H9 (cell line): ENCODE measurements around the gene ADA. TPM values are rescaled to one million over a fixed set of nuclear protein-coding genes. Genes with fewer than 3 reads are reported as not detected.

Experiments
- DNase-seq: peaks from one replicate; pipeline ENCODE4 v3.0.0-alpha.2; 2017
- H2AFZ ChIP-seq: one replicate; pipeline ENCODE4 v1.6.1; 2013; ENCODE audit warnings: mild to moderate bottlenecking, low read length, control low read depth, moderate library complexity
- H2AK5ac ChIP-seq: 2 replicates; pipeline ENCODE4 v1.6.1; 2013; ENCODE audit warnings: low read length, control low read depth, mixed read lengths; ENCODE audit not compliant: insufficient read length
- H2BK120ac ChIP-seq: one replicate; pipeline ENCODE4 v1.6.1; 2013; ENCODE audit warnings: low read depth, mild to moderate bottlenecking, low read length, control low read depth, inconsistent platforms; ENCODE audit not compliant: poor library complexity, severe bottlenecking
- H2BK12ac ChIP-seq: 2 replicates; pipeline ENCODE4 v1.6.1; 2013; ENCODE audit warnings: low read length, control low read depth, mixed read lengths, low read depth; ENCODE audit not compliant: insufficient read length
- H2BK15ac ChIP-seq: 2 replicates; pipeline ENCODE4 v1.6.1; 2013; ENCODE audit warnings: low read depth, low read length, control low read depth
- H2BK20ac ChIP-seq: one replicate; pipeline ENCODE4 v1.6.1; 2013; ENCODE audit warnings: low read depth, mild to moderate bottlenecking, low read length, control low read depth, inconsistent platforms; ENCODE audit not compliant: poor library complexity, severe bottlenecking
- H2BK5ac ChIP-seq: 2 replicates; pipeline ENCODE4 v1.6.1; 2013; ENCODE audit warnings: low read length, control low read depth, mixed read lengths; ENCODE audit not compliant: insufficient read length
- H3K14ac ChIP-seq: 2 replicates; pipeline ENCODE4 v1.6.1; 2013; ENCODE audit warnings: low read length, control low read depth; ENCODE audit not compliant: insufficient read depth
- H3K18ac ChIP-seq: 2 replicates; pipeline ENCODE4 v1.6.1; 2013; ENCODE audit warnings: low read depth, mild to moderate bottlenecking, mixed read lengths, low read length, control low read depth; ENCODE audit not compliant: insufficient read length
- H3K23ac ChIP-seq: 2 replicates; pipeline ENCODE4 v1.6.1; 2013; ENCODE audit warnings: low read length, control low read depth, mixed read lengths, low read depth; ENCODE audit not compliant: insufficient read length
- H3K23me2 ChIP-seq: 2 replicates; pipeline ENCODE4 v1.6.1; 2013; ENCODE audit warnings: low read depth, mild to moderate bottlenecking, mixed read lengths, low read length, control low read depth; ENCODE audit not compliant: insufficient read length, poor library complexity, severe bottlenecking
- H3K27ac ChIP-seq: 2 replicates; pipeline ENCODE4 v1.5.1; 2013; ENCODE audit warnings: low read length, control low read depth, mixed read lengths, low read depth; ENCODE audit not compliant: insufficient read length
- H3K27me3 ChIP-seq: 2 replicates; pipeline ENCODE4 v1.6.1; 2013; ENCODE audit warnings: low read length, control low read depth, inconsistent platforms; ENCODE audit not compliant: insufficient read depth
- H3K4ac ChIP-seq: 2 replicates; pipeline ENCODE4 v1.6.1; 2013; ENCODE audit warnings: low read depth, mild to moderate bottlenecking, control low read depth, inconsistent platforms, low read length, moderate library complexity
- H3K4me1 ChIP-seq: 2 replicates; pipeline ENCODE4 v1.6.1; 2013; ENCODE audit warnings: low read length, control low read depth, inconsistent platforms; ENCODE audit not compliant: insufficient read depth
- H3K4me2 ChIP-seq: 2 replicates; pipeline ENCODE4 v1.6.1; 2013; ENCODE audit warnings: low read length, control low read depth, mixed read lengths; ENCODE audit not compliant: insufficient read length, insufficient read depth
- H3K56ac ChIP-seq: 2 replicates; pipeline ENCODE4 v1.6.1; 2013; ENCODE audit warnings: low read depth, mild to moderate bottlenecking, mixed read lengths, low read length, control low read depth; ENCODE audit not compliant: insufficient read length
- H3K79me1 ChIP-seq: 2 replicates; pipeline ENCODE4 v1.6.1; 2013; ENCODE audit warnings: low read depth, mild to moderate bottlenecking, moderate library complexity, low read length, control low read depth, inconsistent platforms; ENCODE audit not compliant: insufficient read depth, poor library complexity, severe bottlenecking
- H3K79me2 ChIP-seq: 2 replicates; pipeline ENCODE4 v1.6.1; 2013; ENCODE audit warnings: low read length, control low read depth, inconsistent platforms; ENCODE audit not compliant: insufficient read depth
- H3K9ac ChIP-seq: 2 replicates; pipeline ENCODE4 v1.6.1; 2013; ENCODE audit warnings: low read length, control low read depth, mixed read lengths; ENCODE audit not compliant: insufficient read length; ENCODE audit errors: extremely low read depth
- H3K9me3 ChIP-seq: one replicate; pipeline ENCODE4 v1.6.1; 2013; ENCODE audit warnings: low read depth, low read length, inconsistent platforms; ENCODE audit not compliant: control insufficient read depth
- H3T11ph ChIP-seq: one replicate; pipeline ENCODE4 v1.6.1; 2013; ENCODE audit warnings: mild to moderate bottlenecking, low read length, control low read depth, inconsistent platforms
- H4K20me1 ChIP-seq: one replicate; pipeline ENCODE4 v1.6.1; 2013; ENCODE audit not compliant: control insufficient read depth, insufficient read length, insufficient read depth
- H4K5ac ChIP-seq: 2 replicates; pipeline ENCODE4 v1.6.1; 2013; ENCODE audit warnings: low read depth, mild to moderate bottlenecking, mixed read lengths, low read length, control low read depth; ENCODE audit not compliant: insufficient read length
- H4K8ac ChIP-seq: replicated peaks from 2 replicates; pipeline ENCODE4 v1.6.1; 2013; ENCODE audit warnings: low read length, control low read depth, mixed read lengths, low read depth; ENCODE audit not compliant: insufficient read length
- H4K91ac ChIP-seq: 2 replicates; pipeline ENCODE4 v1.6.1; 2013; ENCODE audit warnings: low read depth, mild to moderate bottlenecking, moderate library complexity, mixed read lengths, low read length, control low read depth; ENCODE audit not compliant: insufficient read length
- H3K27ac Mint-ChIP-seq, 3 experiments: 2 replicates in 2 of 3; 3 replicates in 1 of 3; pipeline ENCODE4 v1.8.0; 2020 to 2021; ENCODE audit warnings: mixed read lengths in 3 of 3, mild to moderate bottlenecking in 1 of 3, moderate library complexity in 1 of 3
- H3K27me3 Mint-ChIP-seq: 2 replicates; pipeline ENCODE4 v1.8.0; 2021; ENCODE audit warnings: low read depth, mild to moderate bottlenecking, moderate library complexity, mixed read lengths
- H3K36me3 Mint-ChIP-seq, 3 experiments: 2 replicates in 2 of 3; 3 replicates in 1 of 3; pipeline ENCODE4 v1.8.0; 2020 to 2021; ENCODE audit warnings: low read depth in 3 of 3, mixed read lengths in 3 of 3; ENCODE audit not compliant: insufficient read depth in 1 of 3
- H3K4me1 Mint-ChIP-seq, 2 experiments: 2 replicates each; pipeline ENCODE4 v1.8.0; 2020; ENCODE audit warnings: mixed read lengths in 2 of 2
- H3K4me3 Mint-ChIP-seq, 2 experiments: 2 replicates in 1 of 2; 3 replicates in 1 of 2; pipeline ENCODE4 v1.8.0; 2020 to 2021; ENCODE audit warnings: mild to moderate bottlenecking in 2 of 2, mixed read lengths in 2 of 2, moderate library complexity in 1 of 2
- H3K9me3 Mint-ChIP-seq, 2 experiments: 2 replicates in 1 of 2; 3 replicates in 1 of 2; pipeline ENCODE4 v1.8.0; 2020; ENCODE audit warnings: mild to moderate bottlenecking in 2 of 2, mixed read lengths in 2 of 2, moderate library complexity in 1 of 2
- CTCF ChIP-seq: fragments of 200-600 bp; sonication (generic); conservative IDR thresholded peaks from 3 replicates; pipeline ENCODE4 v1.8.0; 2021; ENCODE audit warnings: antibody characterized with exemption, mild to moderate bottlenecking
- WGBS: extraction: QIAGEN DNeasy Blood & Tissue Kit; methylation state at CpG from one replicate; pipeline ENCODE4 v1.1.7; 2013; ENCODE audit warnings: missing lambda C conversion rate, low lambda C conversion rate, mixed read lengths; ENCODE audit not compliant: insufficient read length; ENCODE audit errors: extremely low coverage; 5-methylcytosine and 5-hydroxymethylcytosine counted together
- total RNA-seq: library from RNA; stranded (reverse); gene quantifications from 2 replicates; pipeline ENCODE4 v1.2.1, GENCODE V29; 2021

The ADA gene
- total RNA-seq, 1 experiment from 2014 or later = 22.0 TPM

GRCh38 chr20:44640522-44640921, 11.0 kb downstream of the ADA start:
- Mint-ChIP-seq H3K9me3 (peaks cover 2 to 4% of the 10 kb centered on the region in 2 experiments; a peak in 1 of 5 replicates), H3K27ac (no peak overlapping the region; a peak in 1 of 7 replicates), H3K36me3 (peaks cover 0 to 17% (median 12%) of the 10 kb centered on the region in 3 experiments; a peak in 5 of 7 replicates), H3K4me3 (no peak overlapping the region), H3K27me3 (no peaks in the 10 kb centered on the region), H3K4me1 (peaks cover 34 to 37% of the 10 kb centered on the region in 2 experiments)
- H4K5ac ChIP-seq = no peak overlapping the region
- no peak overlapping the region for H2BK5ac ChIP-seq
- H4K8ac ChIP-seq = no peak overlapping the region
- H3K4ac ChIP-seq = no peak overlapping the region
- H3K56ac ChIP-seq = no peak overlapping the region
- no peak overlapping the region for H2BK15ac ChIP-seq
- no peak for DNase-seq
- H3K27me3 ChIP-seq = no peaks in the 10 kb centered on the region
- no peak overlapping the region for H2BK20ac ChIP-seq
- H3K18ac ChIP-seq = no peak overlapping the region
- no peaks in the 10 kb centered on the region for H3K23me2 ChIP-seq
- no peak overlapping the region for H3K23ac ChIP-seq
- no peak overlapping the region for H2BK120ac ChIP-seq
- no peak for TF ChIP-seq CTCF
- no peak overlapping the region for H3T11ph ChIP-seq
- peaks cover 9% of the 10 kb centered on the region; the same call in 1 of the 2 replicates for H3K4me1 ChIP-seq
- H4K91ac ChIP-seq = no peak overlapping the region
- H3K79me1 ChIP-seq = no peaks in the 10 kb centered on the region
- no peak overlapping the region for H2AFZ ChIP-seq
- no peaks in the 10 kb centered on the region for H3K9me3 ChIP-seq
- H3K4me2 ChIP-seq = no peak overlapping the region
- H3K9ac ChIP-seq = no peak overlapping the region
- no CpG with 5 or more reads among the region's 2 CpGs for WGBS
- H4K20me1 ChIP-seq = no peaks in the 10 kb centered on the region
- H2BK12ac ChIP-seq = no peak overlapping the region
- no peaks in the 10 kb centered on the region for H3K79me2 ChIP-seq
- no peak overlapping the region for H2AK5ac ChIP-seq
- no peak overlapping the region for H3K14ac ChIP-seq
- H3K27ac ChIP-seq = no peak overlapping the region
